NB4 (cell line): ENCODE measurements around the gene QSOX2.

Experiments used
- DNase-seq: peaks from one replicate; pipeline ENCODE4 v3.0.0; 2010; ENCODE audit warnings: low read depth
- H3K4me3 ChIP-seq: one replicate; pipeline ENCODE4 v1.5.1; 2011; ENCODE audit warnings: mild to moderate bottlenecking, low read depth, low read length, moderate library complexity
- CTCF ChIP-seq: IDR thresholded peaks from one replicate; pipeline ENCODE4 v1.5.1; 2012; ENCODE audit warnings: low read depth, low read length
- MAX ChIP-seq: IDR thresholded peaks from 2 replicates; pipeline ENCODE4 v1.6.1; 2011; ENCODE audit warnings: low read depth, low read length
- MYC ChIP-seq: IDR thresholded peaks from 2 replicates; pipeline ENCODE4 v1.6.1; 2011; ENCODE audit warnings: low read depth, low read length
- POLR2A ChIP-seq: IDR thresholded peaks from 2 replicates; pipeline ENCODE4 v1.6.1; 2011; ENCODE audit warnings: mild to moderate bottlenecking; ENCODE audit not compliant: insufficient read length; ENCODE audit errors: extremely low read depth

QSOX2 gene

GRCh38 chr9:136189394-136190236 lies 56.0 kb downstream of the QSOX2 start:
- peak; percentile 77 for DNase-seq
- H3K4me3 ChIP-seq: no peak overlapping the region
- TF ChIP-seq MAX (no peak), CTCF (no peak), POLR2A (no peak), MYC (no peak)

DNA sequence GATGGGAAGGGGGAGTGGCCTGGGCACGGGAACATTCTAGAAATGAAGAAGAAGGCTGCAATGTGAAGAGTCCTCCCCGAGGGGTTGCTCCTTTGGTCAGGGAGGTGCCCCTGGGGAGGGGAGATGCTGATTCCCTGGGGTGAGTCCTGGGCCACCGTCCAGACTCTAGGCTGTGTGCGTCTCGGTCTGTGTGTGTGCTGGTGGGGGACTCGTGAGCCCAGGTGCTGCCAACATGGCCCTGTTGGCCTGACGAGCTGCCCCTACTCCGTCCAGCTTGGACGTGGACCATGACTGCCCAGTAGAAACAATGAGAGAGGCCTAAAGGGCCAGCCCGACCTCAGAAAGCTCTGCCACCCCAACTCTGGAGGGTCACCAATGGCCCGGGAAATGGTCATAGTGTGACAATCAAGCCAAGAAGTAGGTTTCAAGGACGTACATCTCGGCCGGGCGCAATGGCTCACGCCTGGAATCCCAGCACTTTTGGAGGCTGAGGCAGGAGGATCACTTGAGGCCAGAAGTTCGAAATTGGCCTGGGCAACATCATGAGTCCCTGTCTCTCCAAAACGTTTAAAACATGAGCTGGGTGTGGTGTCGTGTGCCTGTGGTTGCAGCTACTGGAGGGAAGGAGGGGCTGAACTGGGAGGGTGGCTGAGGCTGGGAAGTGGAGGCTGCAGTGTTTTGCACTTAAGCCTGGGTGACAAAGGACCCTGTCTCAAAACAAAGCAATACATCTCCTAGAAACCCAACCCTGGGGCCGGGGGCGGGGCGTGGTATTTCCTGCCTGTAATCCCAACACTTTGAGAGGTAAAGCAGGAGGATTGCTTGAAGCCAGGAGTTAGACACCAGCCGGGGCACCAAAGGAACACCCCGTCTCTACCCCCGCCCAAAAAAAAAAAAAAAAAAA lies 57.7 kb downstream of the QSOX2 start:
- TF ChIP-seq CTCF (no peak), POLR2A (no peak), MAX (no peak), MYC (no peak)
- no peak for DNase-seq
- no peak overlapping the region for H3K4me3 ChIP-seq

DNA sequence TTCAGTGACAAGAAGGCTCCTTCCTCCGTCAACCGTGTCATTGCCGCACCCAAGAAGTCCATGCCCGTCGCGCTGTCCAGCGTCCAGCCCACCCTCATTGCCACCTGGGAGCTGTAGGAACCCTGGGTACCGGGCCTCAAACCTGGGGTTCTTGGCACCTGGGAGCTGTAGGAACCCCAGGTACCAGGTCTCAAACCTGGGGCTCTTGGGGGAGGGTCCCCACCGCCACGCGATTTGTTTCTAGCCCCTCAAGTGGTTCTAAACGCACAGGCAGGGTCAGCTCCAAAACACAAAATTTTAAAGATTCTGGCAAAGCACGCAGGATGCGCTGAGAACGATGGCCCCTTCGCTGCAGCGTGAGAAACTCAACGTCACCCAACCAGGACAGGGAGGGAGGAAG lies 58.4 kb downstream of the QSOX2 start:
- TF ChIP-seq CTCF (no peak), MAX (no peak), MYC (no peak), POLR2A (no peak)
- H3K4me3 ChIP-seq: no peak overlapping the region
- DNase-seq: no peak

GRCh38 chr9:136186386-136186785 lies 59.2 kb downstream of the QSOX2 start:
- no peak for TF ChIP-seq MAX
- TF ChIP-seq CTCF: no peak
- TF ChIP-seq POLR2A: no peak
- no peak for TF ChIP-seq MYC
- no peak for DNase-seq
- no peak overlapping the region for H3K4me3 ChIP-seq

DNA sequence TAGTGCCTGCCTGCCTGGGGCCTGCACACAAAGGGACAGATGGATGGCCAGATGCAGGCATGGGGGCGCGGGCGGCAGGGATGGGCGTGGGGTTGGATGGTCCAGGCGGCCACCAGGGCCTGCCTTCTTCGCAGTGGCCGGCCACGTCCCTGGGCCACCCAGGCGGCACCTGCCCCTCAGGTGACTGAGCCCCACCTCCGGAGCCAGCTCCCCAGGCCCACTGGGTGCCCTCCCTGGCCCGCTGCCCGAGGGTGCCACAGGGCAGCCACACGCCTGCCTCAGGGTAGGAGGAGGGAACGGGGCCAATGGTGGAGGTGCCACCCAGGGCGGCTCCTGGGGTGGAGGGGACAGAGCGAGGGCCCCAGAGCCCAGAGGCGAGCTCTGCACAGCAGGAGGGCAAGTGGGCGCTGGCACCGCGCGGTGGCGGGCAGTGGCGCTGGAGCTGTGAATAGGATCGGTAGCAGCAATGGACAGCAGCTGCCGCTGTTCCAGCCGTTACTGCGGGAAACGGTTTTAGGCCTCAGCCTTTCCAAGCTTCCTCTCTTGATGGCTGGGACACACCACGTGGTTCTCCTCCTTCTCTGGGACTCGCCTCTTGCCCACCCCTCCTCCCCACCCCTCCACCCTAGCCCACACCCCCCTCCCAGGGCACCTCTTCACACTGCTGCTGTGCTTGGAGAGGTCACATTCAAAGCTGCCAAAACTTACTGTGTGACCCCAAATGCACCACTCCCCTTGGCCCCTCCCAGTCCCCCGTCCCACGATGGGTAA lies 59.8 kb downstream of the QSOX2 start:
- DNase-seq: no peak
- TF ChIP-seq POLR2A: no peak
- no peak for TF ChIP-seq MAX
- no peak for TF ChIP-seq MYC
- no peak for TF ChIP-seq CTCF
- no peak overlapping the region for H3K4me3 ChIP-seq
